ENCODE measurements around the gene DIPK1A.

DIPK1A gene

GRCh38 chr1:92961131-92961895, at the start of gene DIPK1A:
TSS of gene DIPK1A (minus strand) at chr1:92961462. CDS start at chr1:92961429, 33 bp downstream.
- peak; percentile 67 to 91 (median 87) for DNase-seq

- no peak for DNase-seq
Observed at GRCh38 chr1:93007941-93008577, 46.8 kb upstream of the DIPK1A start.

- no peak for DNase-seq
Observed at GRCh38 chr1:93005252-93005598, 44.0 kb upstream of the DIPK1A start.

GRCh38 chr1:93004566-93005251, 43.4 kb upstream of the DIPK1A start:
- DNase-seq: no peak

GRCh38 chr1:93003981-93004380, 42.7 kb upstream of the DIPK1A start:
- no peak for DNase-seq

- DNase-seq: no peak
Observed at GRCh38 chr1:93002781-93003180, 41.5 kb upstream of the DIPK1A start.

- DNase-seq: no peak
Observed at GRCh38 chr1:93001893-93002292, 40.6 kb upstream of the DIPK1A start.

- DNase-seq: no peak
Observed at GRCh38 chr1:93000751-93001175, 39.5 kb upstream of the DIPK1A start.

- DNase-seq: no peak
Observed at GRCh38 chr1:93000291-93000690, 39.0 kb upstream of the DIPK1A start.

GRCh38 chr1:92998821-92999220, 37.6 kb upstream of the DIPK1A start:
- DNase-seq: no peak

- no peak for DNase-seq
Observed at GRCh38 chr1:92995441-92996430, 34.5 kb upstream of the DIPK1A start.

- DNase-seq: peak; percentile 72 to 90 (median 89)
Observed at GRCh38 chr1:92994105-92994712, 32.9 kb upstream of the DIPK1A start.

GRCh38 chr1:92993581-92993980, 32.3 kb upstream of the DIPK1A start:
- DNase-seq: no peak

- no peak for DNase-seq
Observed at GRCh38 chr1:92992877-92993276, 31.6 kb upstream of the DIPK1A start.

GRCh38 chr1:92992054-92992453, 30.8 kb upstream of the DIPK1A start:
- no peak for DNase-seq

- DNase-seq: peak in 1 of 3 experiments; percentile 49
Observed at GRCh38 chr1:92990828-92991227, 29.6 kb upstream of the DIPK1A start.

GRCh38 chr1:92989936-92990583, 28.8 kb upstream of the DIPK1A start:
- no peak for DNase-seq

GRCh38 chr1:92989253-92989652, 28.0 kb upstream of the DIPK1A start:
- DNase-seq: no peak

- no peak for DNase-seq
Observed at GRCh38 chr1:92987462-92987861, 26.2 kb upstream of the DIPK1A start.

- no peak for DNase-seq
Observed at GRCh38 chr1:92985101-92985500, 23.8 kb upstream of the DIPK1A start.
